Measurements from ENCODE around the gene MRTFA.
"Not testable (repeated sequence)": the region's sequence is repeated elsewhere in the genome, so short reads cannot be mapped to it uniquely, and the experiment has no call there.

The MRTFA gene

GRCh38 chr22:40659166-40659565 lies 22.6 kb upstream of the MRTFA start:
- DNase-seq (ENCODE audit: low read depth): no peak

GRCh38 chr22:40656651-40657050 lies 20.1 kb upstream of the MRTFA start:
- not testable (repeated sequence) for DNase-seq (ENCODE audit: low read depth)

- not testable (repeated sequence) for DNase-seq (ENCODE audit: low read depth)
Measured at GRCh38 chr22:40655941-40656340, 19.4 kb upstream of the MRTFA start.

GRCh38 chr22:40654522-40655167 lies 18.1 kb upstream of the MRTFA start:
- DNase-seq (ENCODE audit: low read depth): no peak

- DNase-seq (ENCODE audit: low read depth): no peak
Measured at GRCh38 chr22:40653361-40653760, 16.8 kb upstream of the MRTFA start.

- DNase-seq (ENCODE audit: low read depth): peak; percentile 42
Measured at GRCh38 chr22:40651563-40652501, 15.3 kb upstream of the MRTFA start.

GRCh38 chr22:40651057-40651456 lies 14.5 kb upstream of the MRTFA start:
- DNase-seq (ENCODE audit: low read depth): no peak

GRCh38 chr22:40648386-40648785 lies 11.9 kb upstream of the MRTFA start:
- no peak for DNase-seq (ENCODE audit: low read depth)

GRCh38 chr22:40645579-40646197 lies 9.2 kb upstream of the MRTFA start:
- DNase-seq (ENCODE audit: low read depth): no peak

GRCh38 chr22:40642316-40642715 lies 5.8 kb upstream of the MRTFA start:
- DNase-seq (ENCODE audit: low read depth): no peak

GRCh38 chr22:40641269-40641668 lies 4.8 kb upstream of the MRTFA start:
- DNase-seq (ENCODE audit: low read depth): no peak

- no peak for DNase-seq (ENCODE audit: low read depth)
Measured at GRCh38 chr22:40638261-40638660, 1.7 kb upstream of the MRTFA start.

- peak; percentile 33 for DNase-seq (ENCODE audit: low read depth)
Measured at GRCh38 chr22:40637183-40638150, 948 bp upstream of the MRTFA start.

- DNase-seq (ENCODE audit: low read depth): no peak
Measured at GRCh38 chr22:40635940-40636379, 559 bp downstream of the MRTFA start.

GRCh38 chr22:40635043-40635939 lies 1.2 kb downstream of the MRTFA start:
- DNase-seq (ENCODE audit: low read depth): no peak

- no peak for DNase-seq (ENCODE audit: low read depth)
Measured at GRCh38 chr22:40634119-40634903, 2.2 kb downstream of the MRTFA start.

- DNase-seq (ENCODE audit: low read depth): no peak
Measured at GRCh38 chr22:40633036-40633435, 3.5 kb downstream of the MRTFA start.

- DNase-seq (ENCODE audit: low read depth): no peak
Measured at GRCh38 chr22:40631925-40632324, 4.6 kb downstream of the MRTFA start.

GRCh38 chr22:40628354-40629042 lies 8.0 kb downstream of the MRTFA start:
- no peak for DNase-seq (ENCODE audit: low read depth)

Measured in stimulated activated CD8-positive, alpha-beta memory T cell treated with anti-CD3 and anti-CD28 coated beads, Interleukin-15, amount 100 ng/mL, for 24 hours (primary cell).